ENCODE data around the gene DSC1. TPM values are rescaled to one million over a fixed set of nuclear protein-coding genes. Genes with fewer than 3 reads are reported as not detected.

The DSC1 gene
- polyA plus RNA-seq, 1 of the 3 experiments (the other 2 are of a cell fraction), result not detected

DNA sequence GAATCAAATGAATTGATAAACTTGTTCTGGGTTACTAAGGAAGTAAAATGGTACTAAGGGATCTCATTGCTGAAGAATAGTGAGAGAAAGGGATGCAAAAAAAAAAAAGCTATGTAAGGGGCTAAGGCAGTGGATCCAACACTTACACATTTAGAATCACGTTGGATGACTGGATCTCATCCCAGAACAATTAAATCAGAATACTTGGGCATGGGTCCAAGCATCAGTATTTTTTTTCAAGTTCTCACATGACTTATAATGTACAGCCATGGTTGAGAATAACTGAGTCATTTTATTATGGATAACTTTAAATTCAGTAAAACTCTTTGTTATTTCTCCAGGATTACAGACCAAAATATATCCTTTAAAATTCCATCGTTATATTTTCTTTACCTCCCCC is 8.5 kb downstream of the DSC1 start:
- no peak for DNase-seq
- no peak overlapping the region for H3K9ac ChIP-seq
- no peaks in the 10 kb centered on the region for H3K4me1 ChIP-seq (ENCODE audit: control insufficient read depth in 1 of 2, insufficient read depth in 2 of 2, low read depth in 1 of 2, low read length in 1 of 2)
- TF ChIP-seq TAF1 (IDR thresholded peaks at IDR 0.05; ENCODE audit: borderline replicate concordance, low read depth, low read length), result no peak
- TF ChIP-seq, protein P1, sequence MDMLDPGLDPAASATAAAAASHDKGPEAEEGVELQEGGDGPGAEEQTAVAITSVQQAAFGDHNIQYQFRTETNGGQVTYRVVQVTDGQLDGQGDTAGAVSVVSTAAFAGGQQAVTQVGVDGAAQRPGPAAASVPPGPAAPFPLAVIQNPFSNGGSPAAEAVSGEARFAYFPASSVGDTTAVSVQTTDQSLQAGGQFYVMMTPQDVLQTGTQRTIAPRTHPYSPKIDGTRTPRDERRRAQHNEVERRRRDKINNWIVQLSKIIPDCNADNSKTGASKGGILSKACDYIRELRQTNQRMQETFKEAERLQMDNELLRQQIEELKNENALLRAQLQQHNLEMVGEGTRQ (IDR thresholded peaks at IDR 0.05; ENCODE audit: borderline replicate concordance, low read depth, low read length), result no peak
- TF ChIP-seq FOXJ3 (CRISPR knock-in tag; IDR thresholded peaks at IDR 0.05), result no peak
- TF ChIP-seq NRF1 (IDR thresholded peaks at IDR 0.05; ENCODE audit: low read depth, low read length), result no peak
- TF ChIP-seq MEF2A (IDR thresholded peaks at IDR 0.05; ENCODE audit: borderline replicate concordance, low read depth), result no peak
- no peak for TF ChIP-seq RFX5 (IDR thresholded peaks at IDR 0.05; ENCODE audit: low read length)
- TF ChIP-seq, protein P2, sequence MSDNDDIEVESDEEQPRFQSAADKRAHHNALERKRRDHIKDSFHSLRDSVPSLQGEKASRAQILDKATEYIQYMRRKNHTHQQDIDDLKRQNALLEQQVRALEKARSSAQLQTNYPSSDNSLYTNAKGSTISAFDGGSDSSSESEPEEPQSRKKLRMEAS (IDR thresholded peaks at IDR 0.05; ENCODE audit: low read depth), result no peak
- TF ChIP-seq, protein P3, sequence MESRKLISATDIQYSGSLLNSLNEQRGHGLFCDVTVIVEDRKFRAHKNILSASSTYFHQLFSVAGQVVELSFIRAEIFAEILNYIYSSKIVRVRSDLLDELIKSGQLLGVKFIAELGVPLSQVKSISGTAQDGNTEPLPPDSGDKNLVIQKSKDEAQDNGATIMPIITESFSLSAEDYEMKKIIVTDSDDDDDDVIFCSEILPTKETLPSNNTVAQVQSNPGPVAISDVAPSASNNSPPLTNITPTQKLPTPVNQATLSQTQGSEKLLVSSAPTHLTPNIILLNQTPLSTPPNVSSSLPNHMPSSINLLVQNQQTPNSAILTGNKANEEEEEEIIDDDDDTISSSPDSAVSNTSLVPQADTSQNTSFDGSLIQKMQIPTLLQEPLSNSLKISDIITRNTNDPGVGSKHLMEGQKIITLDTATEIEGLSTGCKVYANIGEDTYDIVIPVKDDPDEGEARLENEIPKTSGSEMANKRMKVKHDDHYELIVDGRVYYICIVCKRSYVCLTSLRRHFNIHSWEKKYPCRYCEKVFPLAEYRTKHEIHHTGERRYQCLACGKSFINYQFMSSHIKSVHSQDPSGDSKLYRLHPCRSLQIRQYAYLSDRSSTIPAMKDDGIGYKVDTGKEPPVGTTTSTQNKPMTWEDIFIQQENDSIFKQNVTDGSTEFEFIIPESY (IDR thresholded peaks at IDR 0.05; ENCODE audit: borderline replicate concordance, low read depth), result no peak
- TF ChIP-seq, protein P4, sequence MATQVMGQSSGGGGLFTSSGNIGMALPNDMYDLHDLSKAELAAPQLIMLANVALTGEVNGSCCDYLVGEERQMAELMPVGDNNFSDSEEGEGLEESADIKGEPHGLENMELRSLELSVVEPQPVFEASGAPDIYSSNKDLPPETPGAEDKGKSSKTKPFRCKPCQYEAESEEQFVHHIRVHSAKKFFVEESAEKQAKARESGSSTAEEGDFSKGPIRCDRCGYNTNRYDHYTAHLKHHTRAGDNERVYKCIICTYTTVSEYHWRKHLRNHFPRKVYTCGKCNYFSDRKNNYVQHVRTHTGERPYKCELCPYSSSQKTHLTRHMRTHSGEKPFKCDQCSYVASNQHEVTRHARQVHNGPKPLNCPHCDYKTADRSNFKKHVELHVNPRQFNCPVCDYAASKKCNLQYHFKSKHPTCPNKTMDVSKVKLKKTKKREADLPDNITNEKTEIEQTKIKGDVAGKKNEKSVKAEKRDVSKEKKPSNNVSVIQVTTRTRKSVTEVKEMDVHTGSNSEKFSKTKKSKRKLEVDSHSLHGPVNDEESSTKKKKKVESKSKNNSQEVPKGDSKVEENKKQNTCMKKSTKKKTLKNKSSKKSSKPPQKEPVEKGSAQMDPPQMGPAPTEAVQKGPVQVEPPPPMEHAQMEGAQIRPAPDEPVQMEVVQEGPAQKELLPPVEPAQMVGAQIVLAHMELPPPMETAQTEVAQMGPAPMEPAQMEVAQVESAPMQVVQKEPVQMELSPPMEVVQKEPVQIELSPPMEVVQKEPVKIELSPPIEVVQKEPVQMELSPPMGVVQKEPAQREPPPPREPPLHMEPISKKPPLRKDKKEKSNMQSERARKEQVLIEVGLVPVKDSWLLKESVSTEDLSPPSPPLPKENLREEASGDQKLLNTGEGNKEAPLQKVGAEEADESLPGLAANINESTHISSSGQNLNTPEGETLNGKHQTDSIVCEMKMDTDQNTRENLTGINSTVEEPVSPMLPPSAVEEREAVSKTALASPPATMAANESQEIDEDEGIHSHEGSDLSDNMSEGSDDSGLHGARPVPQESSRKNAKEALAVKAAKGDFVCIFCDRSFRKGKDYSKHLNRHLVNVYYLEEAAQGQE (IDR thresholded peaks at IDR 0.05; ENCODE audit: low read depth, low read length), result no peak
- TF ChIP-seq RXRA (IDR thresholded peaks at IDR 0.05; ENCODE audit: borderline replicate concordance, low read depth), result no peak
- TF ChIP-seq SIN3A (IDR thresholded peaks at IDR 0.05; ENCODE audit: borderline replicate concordance, low read depth, low read length), result no peak
- TF ChIP-seq MXI1 (IDR thresholded peaks at IDR 0.05; ENCODE audit: low read depth, low read length), result no peak
- no peak for TF ChIP-seq RCOR1 (IDR thresholded peaks at IDR 0.05; ENCODE audit: low read length)
- TF ChIP-seq EP300 (IDR thresholded peaks at IDR 0.05; ENCODE audit: borderline replicate concordance in 1 of 2, low read depth in 1 of 2, low read length in 1 of 2), result no peak
- no peak for TF ChIP-seq POLR2AphosphoS5 (IDR thresholded peaks at IDR 0.05; ENCODE audit: low read depth, low read length)
- no peak for TF ChIP-seq CHD2 (IDR thresholded peaks at IDR 0.05; ENCODE audit: low read length, partially characterized antibody)
- no peak overlapping the region for H3K27ac ChIP-seq (ENCODE audit: low read depth in 2 of 2, low read length in 1 of 2)
- POLR2A ChIA-PET, result no interaction called here
- H3K9me3 ChIP-seq, result no peaks in the 10 kb centered on the region
- no peaks in the 10 kb centered on the region; the same call in 1 of the 2 replicates for H3K27me3 ChIP-seq (ENCODE audit: insufficient read depth)
- no peaks in the 10 kb centered on the region for H4K20me1 ChIP-seq (ENCODE audit: insufficient read depth)
- no peak overlapping the region for H3K4me3 ChIP-seq (ENCODE audit: low read depth in 2 of 2, low read length in 1 of 2)
- CTCF ChIA-PET, result no interaction called here
- no peaks in the 10 kb centered on the region for H3K36me3 ChIP-seq (replicated peaks in 1 of 2; ENCODE audit: control insufficient read depth in 1 of 2, insufficient read depth in 2 of 2, low read length in 1 of 2)
- H3F3A ChIP-seq (replicated peaks; ENCODE audit: insufficient read depth), result no peaks in the 10 kb centered on the region
- no peaks in the 10 kb centered on the region for H3K79me2 ChIP-seq (ENCODE audit: insufficient read depth)
- 8% methylated on average over 2 of the region's 2 CpGs for WGBS (ENCODE audit: low lambda C conversion rate)
- no peak overlapping the region for H2AFZ ChIP-seq (ENCODE audit: low read depth)
- no peaks in the 10 kb centered on the region for H3K9me2 ChIP-seq
- no peak overlapping the region for H3K4me2 ChIP-seq
